Lung (tissue), 12 donors: Measurements from ENCODE around the gene PAX1. TPM values are rescaled to one million over a fixed set of nuclear protein-coding genes. Genes with fewer than 3 reads are reported as not detected.

Source experiments
- ATAC-seq: fragments of 200-7000 bp; cut with Tn5 transposase; one replicate; pipeline ENCODE4 v1.9.1; 2020; ENCODE audit warnings: moderate number of reproducible peaks; ENCODE audit not compliant: insufficient read depth, low FRiP score
- DNase-seq, 3 donors: peaks; one replicate each; pipeline ENCODE4 v3.0.0-alpha.2; 2013 to 2017
- H3K27ac ChIP-seq, 2 donors: one replicate each; pipeline ENCODE4 v1.5.1; 2013; ENCODE audit warnings: mild to moderate bottlenecking in 2 of 2, moderate library complexity in 2 of 2, control low read depth in 1 of 2, inconsistent platforms in 1 of 2, low read depth in 1 of 2, low read length in 1 of 2
- H3K27me3 ChIP-seq, 3 donors: one replicate each; pipeline ENCODE4 v1.5.1; 2013; ENCODE audit warnings: low read length in 2 of 3; ENCODE audit not compliant: control insufficient read depth in 3 of 3, insufficient read depth in 3 of 3
- H3K36me3 ChIP-seq, 4 donors: one replicate each; pipeline ENCODE4 v1.5.1; 2013; ENCODE audit warnings: low read length in 4 of 4, mild to moderate bottlenecking in 1 of 4, moderate library complexity in 1 of 4; ENCODE audit not compliant: control insufficient read depth in 4 of 4, insufficient read depth in 4 of 4
- H3K4me1 ChIP-seq, 5 donors: one replicate each; pipeline ENCODE4 v1.5.1; 2013; ENCODE audit warnings: low read length in 5 of 5, mild to moderate bottlenecking in 2 of 5, moderate library complexity in 1 of 5; ENCODE audit not compliant: control insufficient read depth in 5 of 5, insufficient read depth in 5 of 5
- H3K4me3 ChIP-seq: one replicate; pipeline ENCODE4 v1.5.1; 2013; ENCODE audit warnings: mild to moderate bottlenecking, control low read depth, moderate library complexity
- H3K9ac ChIP-seq, 2 donors: one replicate each; pipeline ENCODE4 v1.5.1; 2013; ENCODE audit warnings: low read length in 2 of 2, control low read depth in 1 of 2; ENCODE audit not compliant: insufficient read depth in 1 of 2
- H3K9me3 ChIP-seq, 4 donors: one replicate each; pipeline ENCODE4 v1.5.1; 2013; ENCODE audit warnings: low read length in 3 of 4, mild to moderate bottlenecking in 1 of 4, moderate library complexity in 1 of 4; ENCODE audit not compliant: control insufficient read depth in 4 of 4, insufficient read depth in 3 of 4
- WGBS, 2 donors: extraction: QIAGEN DNeasy Blood & Tissue Kit; methylation state at CpG; one replicate each; pipeline ENCODE4 v1.1.7; 2013; 5-methylcytosine and 5-hydroxymethylcytosine counted together
- polyA plus RNA-seq, 2 donors: library from polyadenylated mRNA; stranded (reverse); fragments of 200-250 nt; gene quantifications; one replicate each; pipeline ENCODE4 v1.2.1, GENCODE V29; 2013
- total RNA-seq, 2 donors: library from RNA; depleted of rRNA in 1 of 2; stranded (reverse); fragments of >200 nt in 1 of 2; gene quantifications; one replicate each; pipeline ENCODE4 v1.2.1, GENCODE V29; 2014 to 2021
- TF ChIP-seq, protein P1 (sequence below): IDR thresholded peaks from 2 replicates; pipeline ENCODE4 v1.5.1; 2012; ENCODE audit warnings: mild to moderate bottlenecking; ENCODE audit errors: control extremely low read depth, extremely low read depth
- donor health status: control.
- donor health status: control.
- donor health status: Bipolar disorder and iron deficiency.
- donor health status: healthy.
- donor health status: DM: yes; HTN: yes; CAD: no.

PAX1 gene
- total and polyA plus RNA-seq, 4 donors: 0.05 to 0.14 (median 0.06) TPM; not detected in 1

DNA sequence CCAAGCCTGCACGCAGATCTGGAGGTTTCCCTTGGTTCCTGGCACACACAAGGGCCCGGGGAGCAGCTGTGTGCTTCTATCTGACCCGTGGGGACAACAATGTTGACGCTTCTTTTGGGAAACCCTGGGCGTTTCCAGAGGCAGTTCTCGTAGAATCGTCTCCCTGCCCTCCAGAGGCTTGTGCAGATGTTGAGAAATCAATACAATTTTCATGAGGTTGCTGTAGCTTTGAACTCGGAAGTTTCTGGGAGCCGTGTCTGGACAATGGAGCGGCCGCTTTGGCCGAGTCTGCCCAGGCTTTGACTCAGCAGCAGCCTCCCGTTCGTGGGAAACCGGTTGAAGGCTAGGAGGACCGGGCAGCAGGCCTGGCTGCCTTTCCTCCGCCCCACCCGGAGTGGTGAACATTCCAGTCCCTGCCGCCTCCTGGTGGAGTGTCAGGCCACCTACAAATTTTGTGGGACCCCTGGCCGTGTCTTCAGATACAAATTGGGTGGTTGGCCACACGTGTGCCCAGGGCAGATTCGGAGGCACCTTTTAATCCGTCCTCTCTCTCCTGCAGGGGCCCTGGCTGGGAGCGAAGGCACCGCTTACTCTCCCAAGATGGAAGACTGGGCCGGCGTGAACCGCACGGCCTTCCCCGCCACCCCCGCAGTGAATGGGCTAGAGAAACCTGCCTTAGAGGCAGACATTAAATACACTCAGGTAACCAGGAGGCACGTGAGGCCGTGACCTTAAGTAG lies 2.7 kb downstream of the PAX1 start:
- H3K27ac ChIP-seq: no peak overlapping the region
- TF ChIP-seq, protein P1, sequence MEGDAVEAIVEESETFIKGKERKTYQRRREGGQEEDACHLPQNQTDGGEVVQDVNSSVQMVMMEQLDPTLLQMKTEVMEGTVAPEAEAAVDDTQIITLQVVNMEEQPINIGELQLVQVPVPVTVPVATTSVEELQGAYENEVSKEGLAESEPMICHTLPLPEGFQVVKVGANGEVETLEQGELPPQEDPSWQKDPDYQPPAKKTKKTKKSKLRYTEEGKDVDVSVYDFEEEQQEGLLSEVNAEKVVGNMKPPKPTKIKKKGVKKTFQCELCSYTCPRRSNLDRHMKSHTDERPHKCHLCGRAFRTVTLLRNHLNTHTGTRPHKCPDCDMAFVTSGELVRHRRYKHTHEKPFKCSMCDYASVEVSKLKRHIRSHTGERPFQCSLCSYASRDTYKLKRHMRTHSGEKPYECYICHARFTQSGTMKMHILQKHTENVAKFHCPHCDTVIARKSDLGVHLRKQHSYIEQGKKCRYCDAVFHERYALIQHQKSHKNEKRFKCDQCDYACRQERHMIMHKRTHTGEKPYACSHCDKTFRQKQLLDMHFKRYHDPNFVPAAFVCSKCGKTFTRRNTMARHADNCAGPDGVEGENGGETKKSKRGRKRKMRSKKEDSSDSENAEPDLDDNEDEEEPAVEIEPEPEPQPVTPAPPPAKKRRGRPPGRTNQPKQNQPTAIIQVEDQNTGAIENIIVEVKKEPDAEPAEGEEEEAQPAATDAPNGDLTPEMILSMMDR: no peak
- WGBS, 2 donors: 6 to 7% methylated on average over 33 of the region's 33 CpGs
- H3K27me3 ChIP-seq: peaks cover 41 to 94% (median 85%) of the 10 kb centered on the region in 3 donors
- DNase-seq (no peak), ATAC-seq (no peak)
- H3K4me3 ChIP-seq: no peak overlapping the region
- H3K9me3 ChIP-seq: peaks cover 0 to 10% (median 0%) of the 10 kb centered on the region in 4 donors
- peaks cover 0 to 3% (median 0%) of the 10 kb centered on the region in 5 donors for H3K4me1 ChIP-seq
- no peaks in the 10 kb centered on the region for H3K36me3 ChIP-seq
- no peak overlapping the region for H3K9ac ChIP-seq

DNA sequence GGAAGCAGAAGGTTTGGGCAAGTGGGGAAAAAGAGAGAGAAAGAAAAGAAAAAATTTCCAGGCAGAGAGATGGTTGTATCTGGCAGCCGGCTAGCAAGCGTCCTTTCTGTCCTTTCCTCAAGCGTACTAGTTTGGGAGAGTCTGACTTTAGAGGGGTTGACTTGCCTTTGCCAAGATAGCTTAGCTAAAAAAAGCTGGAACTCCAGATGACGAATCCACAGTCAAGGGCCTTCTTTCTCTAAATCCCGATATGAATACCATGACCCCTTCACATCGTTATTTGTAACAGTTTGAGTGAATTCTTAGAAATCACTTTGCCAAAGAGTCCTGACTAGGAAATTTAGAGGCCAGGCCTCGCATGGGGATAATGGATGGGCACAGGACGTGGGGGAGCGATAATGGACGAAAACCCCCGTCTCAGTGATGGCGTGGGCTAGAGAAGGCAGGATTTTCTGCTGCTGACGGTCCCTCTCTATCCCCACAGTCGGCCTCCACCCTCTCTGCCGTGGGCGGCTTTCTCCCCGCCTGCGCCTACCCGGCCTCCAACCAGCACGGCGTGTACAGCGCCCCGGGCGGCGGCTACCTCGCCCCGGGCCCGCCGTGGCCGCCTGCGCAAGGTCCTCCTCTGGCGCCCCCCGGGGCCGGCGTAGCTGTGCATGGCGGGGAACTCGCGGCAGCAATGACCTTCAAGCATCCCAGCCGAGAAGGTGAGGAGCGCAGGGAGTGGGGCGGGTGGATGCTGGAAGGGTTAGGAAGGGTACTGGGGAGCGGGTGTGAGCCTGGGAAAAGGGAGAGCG lies 3.5 kb downstream of the PAX1 start:
- no peaks in the 10 kb centered on the region for H3K36me3 ChIP-seq
- no peak for DNase-seq
- H3K27ac ChIP-seq: no peak overlapping the region
- H3K9me3 ChIP-seq: peaks cover 0 to 11% (median 0%) of the 10 kb centered on the region in 4 donors
- H3K4me1 ChIP-seq: no peaks in the 10 kb centered on the region
- TF ChIP-seq, protein P1: no peak
- no peak for ATAC-seq
- WGBS, 2 donors: 5% methylated on average over 43 of the region's 43 CpGs
- no peak overlapping the region for H3K9ac ChIP-seq
- no peak overlapping the region for H3K4me3 ChIP-seq
- peaks cover 41 to 94% (median 85%) of the 10 kb centered on the region in 3 donors for H3K27me3 ChIP-seq

DNA sequence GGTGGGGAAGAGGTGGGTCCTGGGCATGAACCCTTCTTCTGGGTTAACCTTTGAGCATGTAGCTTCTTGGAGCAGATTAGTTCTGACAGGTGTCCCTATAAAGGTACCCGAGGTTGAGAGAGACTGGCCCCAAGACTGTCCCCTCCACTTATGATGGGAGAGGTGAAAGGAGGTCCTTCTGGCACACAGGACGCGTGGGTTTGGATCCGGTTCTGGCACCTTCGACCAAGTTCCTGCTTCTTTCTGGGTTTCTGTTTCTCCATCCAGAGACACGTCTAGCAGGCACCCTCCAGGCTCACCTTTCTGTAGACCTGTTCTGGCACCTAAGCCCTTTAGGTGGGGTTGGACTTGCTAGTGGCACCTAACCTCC lies 4.1 kb downstream of the PAX1 start:
- Histone ChIP-seq H3K9me3 (peaks cover 0 to 16% (median 0%) of the 10 kb centered on the region in 4 donors), H3K36me3 (no peaks in the 10 kb centered on the region), H3K27ac (no peak overlapping the region), H3K4me1 (no peaks in the 10 kb centered on the region), H3K9ac (no peak overlapping the region), H3K27me3 (peaks cover 35 to 93% (median 84%) of the 10 kb centered on the region in 3 donors), H3K4me3 (no peak overlapping the region)
- 3 to 8% methylated on average over 6 of the region's 6 CpGs for WGBS, 2 donors
- ATAC-seq (no peak), DNase-seq (no peak)
- TF ChIP-seq, protein P1: no peak
